CD4-positive, alpha-beta T cell (primary cell): ENCODE results near the gene RSAD2. TPM values are rescaled to one million over a fixed set of nuclear protein-coding genes. Genes with fewer than 3 reads are reported as not detected.

Experiments used
- ATAC-seq: fragments of 200-7000 bp; cut with Tn5 transposase; one replicate; pipeline ENCODE4 v1.10.0; 2022; ENCODE audit warnings: mild to moderate bottlenecking; ENCODE audit not compliant: poor library complexity
- CTCF ChIA-PET: fragments of 350-600 bp; sonication (Branson Sonifier 250); formaldehyde crosslinking; loops from one replicate; lab custom pipeline; 2021; ENCODE audit warnings: antibody characterized with exemption, inconsistent platforms; lab: Charles Lee
- POLR2A ChIA-PET: fragments of 350-600 bp; sonication (Branson Sonifier 250); formaldehyde crosslinking; loops from one replicate; lab custom pipeline; 2021; ENCODE audit warnings: antibody characterized with exemption, inconsistent platforms; lab: Charles Lee
- DNase-seq, 14 experiments: peaks; one replicate each; pipeline ENCODE4 v3.0.0-alpha.2; 2013 to 2020; ENCODE audit warnings: mixed read lengths in 2 of 14
- H3K27ac ChIP-seq, 2 donors: one replicate each; pipeline versions ENCODE4 v1.5.1 to v1.7.0; 2013; ENCODE audit warnings: low read length in 2 of 2, low read depth in 1 of 2, mild to moderate bottlenecking in 1 of 2
- H3K27me3 ChIP-seq, 2 experiments: 1 replicate in 1 of 2; 2 replicates in 1 of 2; pipeline versions ENCODE4 v1.6.1 to v1.7.0; 2013; ENCODE audit warnings: low read length in 2 of 2, control low read depth in 1 of 2, mild to moderate bottlenecking in 1 of 2, moderate library complexity in 1 of 2; ENCODE audit not compliant: insufficient read depth in 2 of 2, control insufficient read depth in 1 of 2
- H3K36me3 ChIP-seq: one replicate; pipeline ENCODE4 v1.6.1; 2013; ENCODE audit warnings: low read length, control low read depth; ENCODE audit not compliant: insufficient read depth
- H3K4me1 ChIP-seq: one replicate; pipeline ENCODE4 v1.6.1; 2013; ENCODE audit warnings: low read length, control low read depth; ENCODE audit not compliant: insufficient read depth
- H3K4me3 ChIP-seq: one replicate; pipeline ENCODE4 v1.5.1; 2013; ENCODE audit warnings: mild to moderate bottlenecking, low read length, moderate library complexity
- H3K9me3 ChIP-seq, 2 experiments: 1 replicate in 1 of 2; 2 replicates in 1 of 2; pipeline versions ENCODE4 v1.6.1 to v1.7.0; 2013; ENCODE audit warnings: low read length in 2 of 2, mild to moderate bottlenecking in 2 of 2, control low read depth in 1 of 2, moderate library complexity in 1 of 2; ENCODE audit not compliant: control insufficient read depth in 1 of 2, insufficient read depth in 1 of 2
- H3K27ac Mint-ChIP-seq: one replicate; pipeline ENCODE4 v1.8.0; 2020; ENCODE audit warnings: mixed read lengths
- H3K27me3 Mint-ChIP-seq: one replicate; pipeline ENCODE4 v1.8.0; 2021; ENCODE audit warnings: mixed read lengths
- H3K36me3 Mint-ChIP-seq: one replicate; pipeline ENCODE4 v1.8.0; 2021; ENCODE audit warnings: low read depth, mixed read lengths
- H3K4me1 Mint-ChIP-seq: one replicate; pipeline ENCODE4 v1.8.0; 2021; ENCODE audit warnings: low read depth, mixed read lengths
- H3K4me3 Mint-ChIP-seq: one replicate; pipeline ENCODE4 v1.8.0; 2020; ENCODE audit warnings: mild to moderate bottlenecking, mixed read lengths
- H3K9me3 Mint-ChIP-seq: one replicate; pipeline ENCODE4 v1.8.0; 2020; ENCODE audit warnings: mixed read lengths
- intact Hi-C, 2 experiments: fragments of 100-400 bp; cut with DNase I in 1 of 2; cut with micrococcal nuclease in 1 of 2; formaldehyde crosslinking; loops; one replicate each; pipeline versions ENCODE4 v1.15.1 to v1.9.0; 2023 to 2025; cut with DNase I, micrococcal nuclease
- polyA plus RNA-seq, 2 donors: library from polyadenylated mRNA; unstranded; fragments of 120-200 nt; gene quantifications; one replicate each; pipeline ENCODE4 v1.2.1, GENCODE V29; 2013
- total RNA-seq, 174 experiments: library from RNA in 2 of 174; stranded (reverse) in 2 of 174; gene quantifications; one replicate each; pipeline ENCODE4 v1.2.3 and lab custom pipeline; 2021 to 2026
- TF ChIP-seq, protein P1 (sequence below): fragments of 200-600 bp; IDR thresholded peaks from one replicate; pipeline ENCODE4 v1.8.0; 2022; ENCODE audit warnings: antibody characterized with exemption, mild to moderate bottlenecking

The RSAD2 gene, protein sequence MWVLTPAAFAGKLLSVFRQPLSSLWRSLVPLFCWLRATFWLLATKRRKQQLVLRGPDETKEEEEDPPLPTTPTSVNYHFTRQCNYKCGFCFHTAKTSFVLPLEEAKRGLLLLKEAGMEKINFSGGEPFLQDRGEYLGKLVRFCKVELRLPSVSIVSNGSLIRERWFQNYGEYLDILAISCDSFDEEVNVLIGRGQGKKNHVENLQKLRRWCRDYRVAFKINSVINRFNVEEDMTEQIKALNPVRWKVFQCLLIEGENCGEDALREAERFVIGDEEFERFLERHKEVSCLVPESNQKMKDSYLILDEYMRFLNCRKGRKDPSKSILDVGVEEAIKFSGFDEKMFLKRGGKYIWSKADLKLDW
- total RNA-seq (1 to 10 TPM; 3.9 to 4.6 TPM), total RNA-seq (lab: John Stamatoyannopoulos, UW) (2.9 to 562 (median 25.0) reads per million in 172 experiments)
- 9.0 TPM for polyA plus RNA-seq (2013, experiment 1 of 2)
- polyA plus RNA-seq (2013, experiment 2 of 2): 5.4 TPM

DNA sequence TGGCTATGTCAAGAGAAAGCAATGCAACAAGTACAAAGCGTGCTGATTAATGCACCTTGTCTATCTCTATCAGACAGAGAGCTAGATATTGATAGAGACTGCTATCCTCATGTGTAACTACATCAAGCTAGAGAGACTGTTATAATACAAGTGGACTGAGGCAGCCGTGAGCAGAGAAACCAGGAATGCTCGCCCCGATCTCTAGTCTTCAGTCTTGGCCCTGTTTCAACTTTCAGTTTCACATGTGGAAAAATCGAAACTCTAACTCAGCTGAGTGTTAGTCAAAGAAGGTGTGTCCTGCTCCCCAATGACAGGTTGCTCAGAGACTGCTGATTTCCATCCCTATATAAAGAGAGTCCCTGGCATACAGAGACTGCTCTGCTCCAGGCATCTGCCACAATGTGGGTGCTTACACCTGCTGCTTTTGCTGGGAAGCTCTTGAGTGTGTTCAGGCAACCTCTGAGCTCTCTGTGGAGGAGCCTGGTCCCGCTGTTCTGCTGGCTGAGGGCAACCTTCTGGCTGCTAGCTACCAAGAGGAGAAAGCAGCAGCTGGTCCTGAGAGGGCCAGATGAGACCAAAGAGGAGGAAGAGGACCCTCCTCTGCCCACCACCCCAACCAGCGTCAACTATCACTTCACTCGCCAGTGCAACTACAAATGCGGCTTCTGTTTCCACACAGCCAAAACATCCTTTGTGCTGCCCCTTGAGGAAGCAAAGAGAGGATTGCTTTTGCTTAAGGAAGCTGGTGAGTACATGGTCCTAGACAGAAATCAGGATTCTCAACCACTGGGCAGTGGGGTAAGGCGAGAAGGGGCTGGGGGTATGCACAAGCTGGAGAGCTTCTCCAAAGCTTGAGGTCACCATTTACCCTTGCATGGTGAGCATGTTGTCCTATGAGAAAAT is at the start of gene RSAD2:
Gene RSAD2, plus strand, starts transcription at position 376 of the 903 bp plus-strand sequence. Its CDS starts 24 bp downstream, at position 400.
- Mint-ChIP-seq H3K4me3 (peak within 1 kb of the TSS; percentile 90), H3K27me3 (no peaks in the 10 kb centered on the region), H3K9me3 (peaks cover 4% of the 10 kb centered on the region), H3K36me3 (peaks cover 5% of the 10 kb centered on the region), H3K4me1 (peaks cover 78% of the 10 kb centered on the region), H3K27ac (peak within 1 kb of the TSS; percentile 92)
- ATAC-seq (peak; percentile 82), DNase-seq (peak in 9 of 14 experiments; percentile 8 to 81 (median 62))
- Histone ChIP-seq H3K4me1 (peaks cover 25% of the 10 kb centered on the region), H3K27me3 (no peaks in the 10 kb centered on the region), H3K4me3 (peak within 1 kb of the TSS; percentile 56), H3K9me3 (no peaks in the 10 kb centered on the region), H3K36me3 (no peaks in the 10 kb centered on the region), H3K27ac (peak within 1 kb of the TSS; percentile 18 to 31)
- TF ChIP-seq, protein P1, sequence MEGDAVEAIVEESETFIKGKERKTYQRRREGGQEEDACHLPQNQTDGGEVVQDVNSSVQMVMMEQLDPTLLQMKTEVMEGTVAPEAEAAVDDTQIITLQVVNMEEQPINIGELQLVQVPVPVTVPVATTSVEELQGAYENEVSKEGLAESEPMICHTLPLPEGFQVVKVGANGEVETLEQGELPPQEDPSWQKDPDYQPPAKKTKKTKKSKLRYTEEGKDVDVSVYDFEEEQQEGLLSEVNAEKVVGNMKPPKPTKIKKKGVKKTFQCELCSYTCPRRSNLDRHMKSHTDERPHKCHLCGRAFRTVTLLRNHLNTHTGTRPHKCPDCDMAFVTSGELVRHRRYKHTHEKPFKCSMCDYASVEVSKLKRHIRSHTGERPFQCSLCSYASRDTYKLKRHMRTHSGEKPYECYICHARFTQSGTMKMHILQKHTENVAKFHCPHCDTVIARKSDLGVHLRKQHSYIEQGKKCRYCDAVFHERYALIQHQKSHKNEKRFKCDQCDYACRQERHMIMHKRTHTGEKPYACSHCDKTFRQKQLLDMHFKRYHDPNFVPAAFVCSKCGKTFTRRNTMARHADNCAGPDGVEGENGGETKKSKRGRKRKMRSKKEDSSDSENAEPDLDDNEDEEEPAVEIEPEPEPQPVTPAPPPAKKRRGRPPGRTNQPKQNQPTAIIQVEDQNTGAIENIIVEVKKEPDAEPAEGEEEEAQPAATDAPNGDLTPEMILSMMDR: no peak
- CTCF ChIA-PET: interaction anchor here (1.4 to 5.1 kb wide), 2 partner anchors 11 to 16 kb away, joined by 4 to 38 read pairs; partner anchors contain the start of gene CMPK2
- intact Hi-C loops: loop anchor here in 1 of 2 experiments (1.0 to 5.0 kb wide), 2 partner anchors 11 to 35 kb away; no protein-coding TSS in a partner anchor
- POLR2A ChIA-PET: interaction anchor here (0.7 to 5.5 kb wide), 15 partner anchors 8 to 1804 kb away, joined by 3 to 132 read pairs (median 4); partner anchors contain the start of genes CMPK2 and ID2

DNA sequence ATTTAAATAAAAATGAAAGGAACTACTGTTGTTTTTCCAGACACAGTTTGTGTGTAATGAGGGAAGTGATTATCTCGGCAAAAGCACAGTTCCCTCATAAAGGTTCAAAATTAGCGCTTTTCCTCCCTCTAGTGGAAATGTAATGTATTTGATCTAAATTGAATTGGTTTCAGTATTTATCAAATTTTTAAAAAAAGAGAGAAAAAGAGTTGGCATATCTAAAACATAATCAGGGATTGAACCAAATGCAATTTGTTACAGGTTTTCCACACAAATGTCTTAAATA is 49.3 kb upstream of the RSAD2 start:
- CTCF ChIA-PET: no interaction called here
- Histone ChIP-seq H3K9me3 (peaks cover 0 to 10% of the 10 kb centered on the region in 2 experiments), H3K4me3 (no peak overlapping the region), H3K27ac (no peak overlapping the region), H3K27me3 (no peaks in the 10 kb centered on the region), H3K36me3 (no peaks in the 10 kb centered on the region), H3K4me1 (no peaks in the 10 kb centered on the region)
- TF ChIP-seq, protein P1: peak; percentile 48
- Mint-ChIP-seq H3K27me3 (no peaks in the 10 kb centered on the region), H3K27ac (no peak overlapping the region), H3K36me3 (peaks cover 28% of the 10 kb centered on the region), H3K9me3 (peaks cover 10% of the 10 kb centered on the region), H3K4me3 (no peak overlapping the region), H3K4me1 (peaks cover 20% of the 10 kb centered on the region)
- ATAC-seq (peak; percentile 37), DNase-seq (peak in 3 of 14 experiments; percentile 27 to 35 (median 34))
- intact Hi-C loops: loop anchor here in 1 of 2 experiments (5.0 kb wide), 1 partner anchor 39 kb away; the partner anchor contains the start of gene CMPK2
- POLR2A ChIA-PET: no interaction called here

DNA sequence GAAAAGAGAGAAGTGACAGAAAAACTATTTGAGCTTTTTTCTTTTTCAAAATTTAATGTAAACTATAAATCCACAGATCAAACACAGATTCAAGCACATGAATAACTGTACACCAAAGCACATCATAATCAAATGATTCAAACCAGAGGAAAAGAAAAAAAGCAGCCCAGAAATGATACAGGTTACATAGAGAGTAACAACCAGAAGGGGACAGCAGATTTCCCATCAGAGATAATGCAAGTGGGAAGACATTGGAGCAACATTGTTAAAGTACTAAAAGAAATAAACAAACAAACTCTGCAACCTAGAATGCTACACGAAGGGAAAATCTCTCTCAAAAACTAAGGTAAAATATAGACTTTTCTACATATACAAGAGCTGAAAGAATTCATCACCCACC is 46.3 kb upstream of the RSAD2 start:
- CTCF ChIA-PET: no interaction called here
- H3K27ac ChIP-seq: no peak overlapping the region
- TF ChIP-seq, protein P1: no peak
- no peak overlapping the region for H3K27ac Mint-ChIP-seq
- H3K27me3 Mint-ChIP-seq: no peaks in the 10 kb centered on the region
- H3K4me1 Mint-ChIP-seq: peaks cover 20% of the 10 kb centered on the region
- no peaks in the 10 kb centered on the region for H3K36me3 ChIP-seq
- POLR2A ChIA-PET: no interaction called here
- intact Hi-C loops: no loop called here
- peaks cover 18% of the 10 kb centered on the region for H3K9me3 Mint-ChIP-seq
- H3K4me3 Mint-ChIP-seq: no peak overlapping the region
- DNase-seq (no peak), ATAC-seq (no peak)
- peaks cover 29% of the 10 kb centered on the region for H3K36me3 Mint-ChIP-seq
- H3K4me3 ChIP-seq: no peak overlapping the region
- H3K9me3 ChIP-seq: peaks cover 0 to 10% of the 10 kb centered on the region in 2 experiments
- H3K4me1 ChIP-seq: no peaks in the 10 kb centered on the region
- no peaks in the 10 kb centered on the region for H3K27me3 ChIP-seq
